GM19023 (cell line): ENCODE results near the gene NBPF4.
"Not testable (repeated sequence)": the region's sequence is repeated elsewhere in the genome, so short reads cannot be mapped to it uniquely, and the experiment has no call there.

Experiments used
- ATAC-seq: cut with Tn5 transposase; IDR thresholded peaks from one replicate; pipeline ENCODE4 v1.9.1; 2021; ENCODE audit warnings: mild to moderate bottlenecking, moderate library complexity; ENCODE audit not compliant: unreplicated experiment

NBPF4 gene

DNA sequence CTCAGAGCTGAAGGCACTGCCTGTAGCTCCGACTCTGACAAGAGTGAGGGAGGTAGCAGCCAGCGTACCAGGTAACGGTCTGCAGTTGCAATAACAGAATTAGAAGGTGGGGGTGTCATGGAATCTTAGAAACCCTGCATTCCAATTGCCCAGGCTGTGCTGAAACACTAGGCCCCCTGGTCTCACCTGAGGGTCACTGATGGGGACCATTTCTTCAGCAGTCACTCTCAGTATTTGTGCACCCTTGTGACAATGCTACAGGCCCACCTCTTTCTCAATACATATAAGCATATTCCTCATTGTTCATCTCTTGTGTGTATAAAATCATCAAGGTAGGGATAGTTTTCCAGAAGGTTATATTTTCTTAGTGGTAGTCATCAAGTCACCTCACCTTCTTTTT, at the start of gene NBPF4:
TSS of gene NBPF4 (minus strand) at position 101 of the 400 bp plus-strand sequence. CDS start 315 bp downstream, outside the sequence.
- ATAC-seq, result not testable (repeated sequence)

DNA sequence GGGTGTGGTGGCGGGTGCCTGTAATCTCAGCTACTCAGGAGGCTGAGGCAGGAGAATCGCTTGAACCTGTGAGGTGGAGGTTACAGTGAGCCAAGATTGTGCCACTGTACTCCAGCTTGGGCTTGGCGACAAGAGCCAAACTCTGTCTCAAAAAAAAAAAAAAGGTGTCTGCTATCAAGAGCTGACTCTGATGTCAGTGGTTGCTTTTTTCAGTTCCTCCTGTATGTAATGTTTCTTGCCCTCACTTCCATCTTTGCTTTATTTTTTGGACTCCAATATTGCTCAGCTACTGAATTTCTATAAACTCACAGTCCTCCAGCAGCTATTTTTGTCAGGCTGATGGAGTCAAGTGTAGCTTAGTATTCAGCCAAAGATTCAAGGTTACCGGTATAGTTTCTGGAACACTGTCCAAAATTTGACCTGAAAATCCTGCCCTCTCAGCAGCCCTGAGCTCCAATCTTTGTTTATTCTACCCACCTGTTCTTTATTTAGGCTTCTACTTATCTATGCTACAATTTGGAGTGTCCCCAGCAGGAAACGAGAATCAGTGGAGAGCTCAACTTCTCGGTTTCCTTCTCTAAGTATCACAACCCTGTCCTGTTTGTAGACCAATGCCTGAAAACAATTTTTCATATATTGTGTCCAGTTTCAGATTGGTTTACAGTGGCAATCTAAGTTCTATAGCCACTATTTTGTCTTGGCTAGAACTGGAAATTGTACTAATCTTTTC, 38.8 kb upstream of the NBPF4 start:
- not testable (repeated sequence) for ATAC-seq

- peak; percentile 50 for ATAC-seq
Observed at GRCh38 chr1:108272485-108273327, 28.8 kb upstream of the NBPF4 start.

- not testable (repeated sequence) for ATAC-seq
Observed at GRCh38 chr1:108267097-108267496, 23.2 kb upstream of the NBPF4 start.

DNA sequence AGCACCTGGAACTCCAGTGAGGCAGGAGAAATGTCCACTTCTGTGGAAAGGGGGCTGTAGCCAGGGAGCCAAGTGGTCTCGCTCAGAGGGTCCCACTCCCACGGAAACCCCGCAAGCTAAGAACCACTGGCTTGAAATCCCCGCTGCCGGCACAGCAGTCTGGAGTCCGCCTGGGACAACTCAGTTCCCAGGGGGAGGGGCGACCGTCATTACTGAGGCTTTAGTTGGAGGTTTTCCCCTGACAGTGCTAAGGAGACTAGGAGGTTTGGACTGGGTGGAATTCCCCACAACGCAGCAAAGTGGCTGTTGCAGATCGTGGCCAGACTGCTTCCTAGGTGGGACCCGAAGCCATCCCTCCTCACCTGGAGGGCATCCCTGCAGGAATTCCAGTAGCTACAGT, 18.1 kb upstream of the NBPF4 start:
- not testable (repeated sequence) for ATAC-seq

- not testable (repeated sequence) for ATAC-seq
Observed at GRCh38 chr1:108261519-108261918, 17.6 kb upstream of the NBPF4 start.

DNA sequence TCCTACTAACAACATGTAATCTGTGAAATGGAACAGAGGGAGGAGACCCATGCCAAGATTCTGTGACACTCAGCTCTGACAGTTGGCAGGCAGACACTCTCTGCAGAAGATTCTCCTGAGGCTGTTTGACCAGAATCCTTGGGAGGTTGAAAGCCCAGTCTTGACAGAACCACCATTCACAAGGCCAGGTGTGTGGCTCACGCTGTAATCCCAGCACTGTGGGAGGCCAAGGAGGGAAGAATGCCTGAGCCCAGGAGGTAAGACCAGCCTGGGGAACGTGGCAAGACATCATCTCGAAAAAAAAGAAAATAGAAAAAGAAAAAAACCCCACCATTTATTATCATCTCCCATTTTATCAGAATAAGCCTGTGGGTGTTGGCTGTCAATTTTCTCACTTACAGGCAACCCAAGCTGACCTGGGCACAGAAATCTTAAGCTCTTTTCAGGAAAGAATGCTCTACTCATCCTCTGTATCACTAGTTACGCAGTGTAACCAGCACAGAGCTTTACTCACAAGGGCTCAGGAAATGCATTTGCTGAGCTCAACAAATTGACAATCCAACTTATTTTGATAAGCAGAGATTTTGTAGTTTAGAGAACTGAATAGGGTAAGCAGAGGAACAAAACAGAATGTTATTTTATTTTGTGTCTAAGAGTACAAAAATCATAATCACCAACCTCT, 16.8 kb upstream of the NBPF4 start:
- ATAC-seq, result not testable (repeated sequence)

GRCh38 chr1:108255426-108255825, 11.6 kb upstream of the NBPF4 start:
- ATAC-seq, result peak; percentile 52

- not testable (repeated sequence) for ATAC-seq
Observed at GRCh38 chr1:108239426-108239825, 4.5 kb downstream of the NBPF4 start.

- ATAC-seq, result not testable (repeated sequence)
Observed at GRCh38 chr1:108235308-108235707, 8.6 kb downstream of the NBPF4 start.

DNA sequence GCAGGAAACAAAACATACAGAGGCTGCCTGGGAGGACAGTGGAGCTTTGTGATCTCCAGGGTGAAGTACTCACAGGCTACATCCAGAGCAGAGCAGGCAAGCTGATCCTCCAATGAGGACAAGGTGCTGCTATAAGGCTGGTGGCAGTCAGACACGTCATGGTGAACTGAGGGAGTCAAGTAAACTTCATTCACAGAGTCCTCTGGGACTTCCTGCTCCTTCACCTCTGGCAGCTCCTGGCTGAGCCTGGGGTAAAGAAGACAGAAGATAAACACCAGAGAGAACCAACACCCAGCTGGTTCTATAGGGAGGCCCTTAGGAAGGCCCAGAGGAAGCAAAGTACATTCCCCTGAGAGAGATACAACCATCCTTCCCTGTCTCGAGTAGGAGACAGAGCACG, 11.7 kb downstream of the NBPF4 start:
- not testable (repeated sequence) for ATAC-seq

DNA sequence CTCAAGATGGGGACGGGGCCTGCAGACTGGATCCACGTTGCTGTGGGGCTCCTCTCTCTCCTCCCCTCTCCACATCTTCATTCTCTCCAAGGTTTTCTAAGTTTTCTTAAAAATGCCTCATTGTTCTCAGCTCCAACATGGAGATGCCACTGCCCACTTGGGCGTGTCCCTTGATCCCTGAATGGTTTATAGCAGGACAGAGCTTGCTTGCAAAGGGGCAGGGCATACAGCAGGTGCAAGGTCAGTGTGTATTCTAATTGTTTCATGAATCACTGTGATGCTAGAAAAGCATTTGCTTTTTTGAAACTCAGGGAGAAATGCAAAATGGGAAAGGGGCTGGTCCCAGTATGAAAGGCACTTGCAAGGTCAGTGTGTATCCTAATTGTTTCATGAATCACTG, 13.9 kb downstream of the NBPF4 start:
- not testable (repeated sequence) for ATAC-seq

DNA sequence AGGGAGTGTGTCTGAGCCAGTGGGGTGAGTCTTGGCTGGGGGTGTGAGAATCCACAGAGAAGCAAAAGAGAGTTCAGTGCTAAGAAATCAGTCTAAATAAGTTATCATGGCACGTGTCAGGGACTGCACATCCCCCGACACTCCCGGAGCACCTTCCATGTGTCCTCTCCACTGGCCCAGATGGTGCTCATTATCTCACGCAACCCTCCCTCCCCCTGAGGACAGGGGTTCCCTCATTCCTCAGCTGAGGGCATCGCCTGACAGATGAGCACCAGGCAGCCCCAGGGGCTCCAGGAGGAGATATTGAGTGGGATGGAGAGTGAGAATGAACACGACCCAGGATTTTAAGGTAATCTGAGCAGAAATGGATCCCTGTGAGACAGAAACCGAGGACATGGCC, 16.1 kb downstream of the NBPF4 start:
- not testable (repeated sequence) for ATAC-seq

DNA sequence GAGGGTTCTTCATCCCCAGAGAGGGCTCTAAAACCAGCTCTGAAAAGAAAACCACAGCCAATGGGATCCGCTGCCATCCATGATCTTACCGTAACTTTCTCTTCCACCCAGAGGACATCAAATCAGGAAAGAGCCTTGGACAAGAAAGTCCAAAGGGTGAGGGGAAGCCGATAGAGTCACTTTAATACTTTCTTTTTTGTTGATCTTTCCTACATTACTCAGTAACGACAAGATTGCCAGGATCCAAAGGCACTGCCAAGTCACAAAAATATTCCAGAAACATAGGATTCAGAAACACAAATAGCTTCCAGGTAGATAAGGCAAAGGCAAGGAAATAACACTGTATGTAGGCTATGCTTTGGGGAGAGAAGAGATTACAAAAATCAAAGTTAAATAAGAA, 17.0 kb downstream of the NBPF4 start:
- not testable (repeated sequence) for ATAC-seq

- not testable (repeated sequence) for ATAC-seq
Observed at GRCh38 chr1:108223226-108223625, 20.6 kb downstream of the NBPF4 start.

DNA sequence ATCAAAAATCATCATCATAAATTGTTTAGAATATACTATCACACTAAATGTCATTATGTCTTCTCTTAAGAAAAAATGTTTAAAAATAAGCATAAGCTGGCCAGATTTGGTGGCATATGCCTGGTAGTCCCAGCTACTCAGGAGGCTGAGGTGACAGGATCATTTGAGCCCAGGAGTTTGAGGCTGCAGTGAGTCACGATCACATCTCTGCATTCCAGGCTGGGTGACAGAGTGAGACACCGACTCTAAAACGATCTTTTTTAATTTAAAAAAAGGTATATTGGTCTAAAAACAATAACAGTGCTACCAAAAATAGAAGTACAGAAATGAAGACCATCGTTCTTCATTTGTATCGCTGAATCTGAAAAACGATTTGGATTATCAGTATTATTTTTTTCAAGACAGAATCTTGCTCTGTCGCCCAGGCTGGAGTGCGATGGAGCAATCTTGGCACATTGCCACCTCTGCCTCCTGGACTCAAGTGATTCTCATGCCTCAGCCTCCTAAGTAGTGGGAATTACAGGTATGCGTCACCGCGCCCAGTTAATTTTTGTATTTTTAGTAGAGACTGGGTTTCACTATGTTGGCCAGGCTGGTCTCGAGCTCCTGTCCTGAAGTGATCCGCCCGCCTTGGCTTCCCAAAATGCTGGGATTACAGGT, 26.2 kb downstream of the NBPF4 start:
- not testable (repeated sequence) for ATAC-seq

DNA sequence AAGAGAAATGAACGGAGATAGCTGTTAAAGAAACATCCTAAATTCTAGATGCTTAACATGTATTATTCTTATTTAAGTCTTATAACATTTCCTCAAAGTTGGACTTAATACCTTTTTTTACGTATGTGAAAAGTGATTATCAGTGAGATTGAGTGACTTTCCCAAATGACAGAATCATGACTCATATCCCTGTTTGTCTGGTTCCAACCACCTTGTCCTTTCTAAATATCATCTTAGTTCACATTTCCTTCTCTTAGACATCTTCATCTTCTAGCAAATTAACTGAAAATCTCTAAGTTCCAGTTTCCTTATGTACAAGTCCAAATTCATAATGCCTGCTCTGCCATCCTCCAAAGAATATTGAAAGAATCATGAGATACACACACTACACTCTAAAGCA, 26.9 kb downstream of the NBPF4 start:
- not testable (repeated sequence) for ATAC-seq

GRCh38 chr1:108216028-108216890, 27.6 kb downstream of the NBPF4 start:
- not testable (repeated sequence) for ATAC-seq

- not testable (repeated sequence) for ATAC-seq
Observed at GRCh38 chr1:108214641-108215465, 29.0 kb downstream of the NBPF4 start.
